NOMO-1 treated with dmso at 0.1 percent for 144 hours (cell line): ENCODE measurements around the gene SIPA1L3.
"Not testable (repeated sequence)": the region's sequence is repeated elsewhere in the genome, so short reads cannot be mapped to it uniquely, and the experiment has no call there.

ENCODE experiments used
- DNase-seq: peaks from one replicate; lab custom pipeline; 2025; ENCODE audit not compliant: unreplicated experiment; lab: John Stamatoyannopoulos, UW

The SIPA1L3 gene

GRCh38 chr19:38017401-38018151 lies 110.6 kb downstream of the SIPA1L3 start:
- DNase-seq, result no peak

DNA sequence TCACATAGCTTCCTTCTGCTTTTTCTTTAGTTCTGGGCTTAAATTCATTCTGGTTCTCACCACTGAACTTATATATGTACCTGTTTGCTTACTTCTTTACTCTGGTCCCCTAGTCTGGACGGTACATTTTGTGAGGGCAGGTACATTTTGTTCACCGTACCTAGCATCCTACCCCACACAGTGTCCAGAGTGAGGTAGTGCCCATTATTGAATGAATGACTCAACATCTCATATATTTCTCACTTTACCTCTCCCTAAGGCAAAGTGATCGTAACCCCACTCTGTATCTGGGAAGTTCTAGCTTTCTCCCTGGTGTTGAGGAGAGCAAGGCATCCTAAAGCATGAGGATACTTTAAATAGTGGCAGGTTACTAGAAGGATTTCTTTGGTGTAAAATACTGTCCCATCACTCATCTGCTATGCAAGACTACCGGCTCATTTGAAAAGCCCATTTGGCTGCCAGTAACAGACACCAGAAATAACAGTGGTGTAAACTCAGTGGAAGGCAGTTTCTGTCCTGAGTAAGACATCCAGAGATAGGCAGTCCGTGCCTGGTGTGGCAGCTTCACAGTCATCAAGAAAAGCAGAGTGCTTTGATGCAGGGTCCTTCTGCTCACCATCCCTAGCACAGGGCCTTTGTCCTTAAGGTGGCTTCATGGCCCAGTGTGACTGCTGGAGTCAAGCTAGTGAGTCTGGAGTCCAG lies 111.8 kb downstream of the SIPA1L3 start:
- no peak for DNase-seq

GRCh38 chr19:38019396-38019724 lies 112.4 kb downstream of the SIPA1L3 start:
- no peak for DNase-seq

DNA sequence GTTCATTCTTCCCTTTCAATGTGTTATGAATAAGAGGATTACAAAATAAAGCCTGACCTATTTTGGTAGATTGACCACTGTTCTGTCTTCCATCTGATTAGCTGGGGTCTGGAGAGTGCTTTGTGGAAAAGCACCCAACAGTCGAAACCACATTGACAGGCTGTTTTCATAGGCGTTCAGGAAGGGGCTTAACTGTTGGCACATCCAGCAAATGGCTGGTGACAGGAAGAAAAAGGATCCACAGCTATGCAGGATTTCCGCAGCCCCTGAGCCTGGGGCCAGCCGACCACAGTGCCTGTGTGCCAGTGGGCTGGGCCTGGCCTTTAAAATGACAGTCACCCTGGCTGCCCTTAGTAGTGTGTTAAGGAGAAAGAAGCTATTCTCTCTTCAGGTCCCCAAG lies 113.3 kb downstream of the SIPA1L3 start:
- DNase-seq, result no peak

GRCh38 chr19:38021352-38021751 lies 114.3 kb downstream of the SIPA1L3 start:
- no peak for DNase-seq

DNA sequence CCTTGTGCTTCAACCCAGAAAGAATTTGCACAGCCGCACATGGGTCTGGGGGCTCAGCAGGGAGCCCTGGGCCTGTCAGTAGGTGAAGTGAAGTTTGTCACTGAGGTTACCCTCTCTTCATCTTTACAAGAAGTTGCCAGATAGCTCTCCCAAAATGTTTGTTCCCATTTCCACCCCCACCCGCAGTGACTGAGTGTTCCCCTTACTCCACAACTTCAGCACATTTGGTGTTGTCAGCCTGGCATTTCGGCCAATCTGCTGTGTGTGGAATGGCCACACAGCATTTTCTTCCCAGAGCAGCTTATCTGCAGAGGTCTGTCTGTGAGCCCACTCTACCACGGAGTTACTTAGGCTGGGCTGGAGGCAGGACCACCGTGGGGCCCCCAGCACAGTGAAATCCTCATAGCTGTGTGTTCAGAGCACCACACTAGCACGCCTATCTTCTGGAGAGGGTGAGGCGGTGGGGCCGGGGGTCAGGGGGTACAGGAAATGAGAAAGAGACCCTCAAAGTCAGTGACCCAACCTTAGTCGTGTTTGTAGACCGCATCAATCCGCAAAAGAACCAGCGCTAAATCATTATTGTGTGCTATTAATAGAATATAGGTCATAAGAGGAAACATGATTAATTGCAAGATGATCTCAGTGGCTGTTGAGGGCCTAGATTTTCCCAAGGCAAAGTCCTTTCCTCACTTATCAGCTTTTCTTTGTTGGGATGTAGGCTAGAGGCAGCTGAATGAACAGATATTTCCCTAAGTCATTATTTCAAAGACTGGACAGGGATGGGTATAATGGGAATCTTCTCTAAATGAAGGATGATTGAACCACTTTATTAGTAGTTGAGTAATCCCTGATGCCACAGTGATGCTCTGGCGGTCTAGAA lies 116.0 kb downstream of the SIPA1L3 start:
- DNase-seq, result no peak

DNA sequence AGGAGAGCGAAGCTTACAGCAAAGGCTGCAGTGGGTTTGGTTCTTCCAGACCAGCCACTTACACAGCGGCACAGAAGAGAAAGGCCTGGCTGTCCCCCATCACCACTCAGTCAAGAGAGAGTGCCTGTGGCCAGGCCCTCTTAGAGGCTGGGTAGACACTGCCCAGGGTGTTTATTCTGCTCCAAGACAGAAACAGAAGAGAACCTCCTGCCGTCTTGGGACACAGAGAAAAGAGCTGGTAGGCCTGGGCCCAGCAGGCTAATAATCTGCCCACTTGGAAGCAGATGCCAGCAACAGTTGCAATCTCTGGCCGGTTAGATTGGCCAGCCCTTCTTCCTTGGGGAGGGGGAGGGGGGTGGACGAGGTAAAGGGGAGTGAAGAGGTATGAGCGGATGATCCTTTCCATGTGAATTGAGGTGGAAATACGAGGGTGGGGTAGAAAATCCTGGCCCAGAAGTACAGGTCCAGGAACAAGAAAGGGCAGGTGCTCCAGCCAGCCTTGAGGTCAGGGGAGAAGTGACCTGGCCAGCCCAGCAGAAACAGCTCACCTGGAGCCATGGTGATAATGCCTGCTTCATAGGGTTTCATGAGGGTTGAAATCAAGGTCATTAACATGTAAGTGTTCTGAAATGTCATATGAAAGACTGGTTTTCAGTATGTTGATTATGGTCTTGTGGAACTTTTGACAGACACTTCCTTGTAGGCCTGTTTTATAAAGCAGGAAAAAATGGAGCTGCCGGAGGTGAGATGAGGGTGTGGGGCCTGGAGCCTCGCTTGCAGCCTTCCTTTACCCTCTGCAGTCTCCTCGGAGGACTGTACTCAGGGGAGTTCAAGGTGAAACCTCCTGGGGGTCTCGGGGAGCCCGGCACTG lies 116.9 kb downstream of the SIPA1L3 start:
- DNase-seq, result no peak

GRCh38 chr19:38024992-38025908 lies 118.2 kb downstream of the SIPA1L3 start:
- no peak for DNase-seq

DNA sequence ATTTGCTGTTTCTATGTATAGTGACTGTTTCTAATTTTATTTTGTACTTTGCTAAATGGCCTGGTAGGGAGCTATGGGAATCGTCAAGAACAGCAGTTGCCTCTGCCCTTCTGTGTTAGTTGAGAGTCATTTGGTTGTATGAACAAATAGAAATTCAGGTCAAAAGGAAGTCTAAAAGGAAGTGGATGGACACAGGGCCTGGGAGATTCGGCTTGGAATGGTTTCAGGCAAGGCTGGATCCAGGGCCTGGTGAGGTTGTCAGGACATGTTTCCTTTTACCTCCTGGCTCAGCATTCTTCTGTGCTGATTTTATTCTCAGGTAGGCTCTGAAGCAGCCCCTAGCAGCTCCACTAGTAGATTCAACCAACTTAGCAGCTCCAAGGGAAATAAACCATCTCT lies 118.9 kb downstream of the SIPA1L3 start:
- no peak for DNase-seq

- no peak for DNase-seq
Observed at GRCh38 chr19:38028913-38029510, 122.0 kb downstream of the SIPA1L3 start.

DNA sequence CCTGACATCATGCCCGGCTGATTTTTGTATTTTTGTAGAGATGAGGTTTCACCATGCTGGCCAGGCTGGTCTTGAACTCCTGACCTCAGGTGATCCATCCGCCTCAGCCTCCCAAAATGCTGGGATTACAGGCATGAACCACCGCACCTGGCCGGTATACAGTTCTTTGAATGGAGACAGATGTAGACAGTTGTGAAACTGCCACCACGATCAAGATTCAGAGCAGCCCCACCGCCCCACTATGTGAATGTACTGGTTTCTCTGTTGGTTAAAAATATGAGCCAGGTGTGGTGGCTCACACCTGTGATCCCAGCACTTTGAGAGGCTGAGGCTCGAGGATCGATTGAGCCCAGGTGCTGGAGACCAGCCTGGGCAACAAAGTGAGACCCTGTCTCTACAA lies 123.0 kb downstream of the SIPA1L3 start:
- DNase-seq, result not testable (repeated sequence)

DNA sequence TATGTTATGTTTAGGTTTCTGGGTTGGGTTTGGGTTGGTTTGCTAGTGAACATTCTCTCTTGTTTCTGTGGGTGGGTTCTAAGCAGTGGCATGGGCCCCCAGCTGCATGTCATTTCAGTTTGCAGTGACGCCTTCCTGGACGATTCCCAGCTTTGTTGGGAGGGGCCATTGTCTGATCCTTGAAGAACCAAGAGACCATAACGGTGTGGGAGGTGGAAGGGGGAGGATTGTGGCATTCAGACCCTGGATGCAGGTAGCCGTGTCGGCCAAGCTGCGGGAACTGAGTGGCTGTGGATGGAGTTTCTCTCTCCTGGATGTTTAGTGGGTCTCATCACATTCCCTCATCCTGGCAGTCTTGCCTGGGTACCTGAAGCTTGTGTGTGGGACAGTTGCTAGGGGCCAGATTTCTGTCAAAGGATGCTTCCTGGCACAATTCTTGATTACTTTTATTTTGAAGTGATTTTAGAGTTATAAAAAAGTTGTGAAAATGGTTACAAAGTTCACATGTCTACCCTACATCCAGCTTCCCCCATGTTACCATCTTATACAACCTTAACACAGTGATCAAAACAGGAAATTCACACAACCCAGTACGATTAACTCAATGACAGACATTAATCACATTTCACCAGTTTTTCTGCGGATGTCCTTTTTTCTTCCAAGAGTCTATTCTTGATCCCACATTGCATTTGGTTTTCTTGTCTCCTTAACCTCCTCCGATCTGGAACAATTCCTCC lies 123.8 kb downstream of the SIPA1L3 start:
- no peak for DNase-seq

- DNase-seq, result no peak
Observed at GRCh38 chr19:38031423-38031770, 124.4 kb downstream of the SIPA1L3 start.

DNA sequence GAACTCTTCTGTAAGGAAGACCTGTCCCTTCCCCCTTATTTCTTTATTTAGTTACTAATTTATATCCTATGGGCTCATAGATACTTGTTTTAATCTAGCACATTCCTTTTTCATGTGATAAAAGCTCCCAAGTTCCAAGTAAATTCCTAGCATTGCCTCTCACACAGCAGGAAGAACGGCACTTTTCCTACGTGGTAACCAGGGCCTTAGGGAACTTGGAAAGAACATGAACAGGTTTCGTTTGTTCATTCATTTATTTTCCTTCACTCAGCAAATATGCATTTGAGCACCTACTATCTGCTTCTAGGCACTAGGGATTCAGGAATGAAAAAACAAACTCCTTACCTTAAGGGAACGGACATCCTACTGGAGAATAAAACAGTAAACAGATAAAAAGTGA lies 125.1 kb downstream of the SIPA1L3 start:
- no peak for DNase-seq

DNA sequence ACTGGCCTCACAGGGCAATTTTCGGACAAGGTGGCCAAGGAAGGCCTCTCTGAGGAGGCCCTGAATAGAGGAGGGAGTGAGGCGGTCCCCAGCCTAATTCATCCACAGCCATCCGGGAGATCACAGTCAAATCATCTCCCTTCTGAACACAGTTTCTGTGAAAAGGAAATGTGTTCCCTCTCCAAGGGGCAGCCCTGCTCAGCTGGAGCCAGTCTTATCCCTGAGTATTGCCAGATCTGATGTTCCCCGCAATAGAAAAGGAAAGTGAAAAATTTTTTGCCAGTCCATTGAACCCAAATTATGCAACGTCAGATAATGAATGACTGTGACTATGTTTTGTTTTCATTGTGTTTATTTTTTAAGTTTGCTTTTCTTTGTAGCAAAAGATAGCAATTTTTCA lies 125.9 kb downstream of the SIPA1L3 start:
- DNase-seq, result no peak

DNA sequence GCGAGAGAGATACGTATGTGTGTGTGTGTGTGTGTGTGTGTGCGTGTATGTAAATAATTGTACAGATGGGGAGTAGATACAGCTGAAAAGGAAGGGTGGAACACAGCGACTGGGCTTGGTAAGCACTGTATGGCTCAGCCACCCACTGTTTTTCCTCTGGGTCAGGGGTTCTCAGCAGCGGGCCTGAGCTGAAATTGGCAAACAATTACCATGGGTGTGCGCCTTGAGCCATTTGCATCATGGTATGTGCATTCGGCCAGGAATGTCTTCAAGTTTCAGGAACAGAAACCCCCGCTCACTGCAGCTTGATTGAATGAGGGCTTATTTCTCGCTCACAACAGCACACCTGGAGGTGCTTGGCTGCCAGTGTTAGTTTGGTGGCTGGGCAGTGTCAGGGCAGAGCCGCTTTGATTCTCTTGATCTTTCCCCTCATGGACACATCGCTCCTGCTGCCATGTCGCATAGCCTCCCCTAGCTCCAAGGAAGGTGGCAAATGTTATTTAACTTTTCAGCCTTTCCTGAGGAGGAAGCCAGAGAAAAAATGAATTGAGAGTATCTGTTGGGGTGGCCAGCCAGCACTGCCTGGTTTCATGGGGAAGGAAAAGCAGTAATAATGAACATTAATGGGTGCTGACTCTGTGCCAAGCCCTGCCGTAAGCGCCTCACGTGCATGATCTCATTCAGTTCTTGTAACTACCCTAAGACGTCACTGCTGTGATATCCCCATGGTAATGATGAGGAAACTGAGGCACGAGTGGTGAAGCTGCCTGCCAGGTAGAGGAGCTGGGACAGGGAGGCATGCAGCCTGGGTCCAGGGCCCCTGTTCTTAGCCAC lies 126.9 kb downstream of the SIPA1L3 start:
- peak; percentile 31 for DNase-seq

DNA sequence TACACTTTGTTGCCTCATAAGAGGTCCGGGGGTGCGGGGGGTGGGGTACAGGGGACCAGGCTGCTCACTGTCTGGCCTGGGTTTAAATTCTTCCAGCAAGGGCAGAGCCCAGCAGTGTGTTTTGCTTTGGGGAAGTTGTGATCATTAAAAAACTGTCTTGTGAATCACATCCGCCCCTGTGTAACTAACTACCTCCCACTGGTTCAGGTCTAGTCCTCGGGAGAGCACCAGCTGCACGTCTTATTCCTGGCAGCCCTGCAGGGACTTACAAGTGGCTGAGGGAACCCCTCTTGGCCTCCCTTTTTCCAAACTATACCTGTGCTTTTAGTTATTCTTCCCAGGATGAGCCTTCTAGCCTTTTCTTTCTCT lies 127.5 kb downstream of the SIPA1L3 start:
- peak; percentile 49 for DNase-seq
